Measurements from ENCODE around the gene UNC5A. TPM values are rescaled to one million over a fixed set of nuclear protein-coding genes. Genes with fewer than 3 reads are reported as not detected.

UNC5A gene
- total RNA-seq, 4 donors from 2014 or later = not detected

GRCh38 chr5:176921714-176922113 lies 111.4 kb downstream of the UNC5A start:
- Histone ChIP-seq H3K4me1 (no peaks in the 10 kb centered on the region), H3K27ac (no peak overlapping the region), H3K9me3 (no peaks in the 10 kb centered on the region), H3K36me3 (peaks cover 21% of the 10 kb centered on the region), H3K27me3 (no peaks in the 10 kb centered on the region), H3K4me3 (no peak overlapping the region)
- no peak for TF ChIP-seq POLR2A (IDR thresholded peaks at IDR 0.05)
- no peak for TF ChIP-seq EP300 (IDR thresholded peaks at IDR 0.05)
- TF ChIP-seq, protein P1, sequence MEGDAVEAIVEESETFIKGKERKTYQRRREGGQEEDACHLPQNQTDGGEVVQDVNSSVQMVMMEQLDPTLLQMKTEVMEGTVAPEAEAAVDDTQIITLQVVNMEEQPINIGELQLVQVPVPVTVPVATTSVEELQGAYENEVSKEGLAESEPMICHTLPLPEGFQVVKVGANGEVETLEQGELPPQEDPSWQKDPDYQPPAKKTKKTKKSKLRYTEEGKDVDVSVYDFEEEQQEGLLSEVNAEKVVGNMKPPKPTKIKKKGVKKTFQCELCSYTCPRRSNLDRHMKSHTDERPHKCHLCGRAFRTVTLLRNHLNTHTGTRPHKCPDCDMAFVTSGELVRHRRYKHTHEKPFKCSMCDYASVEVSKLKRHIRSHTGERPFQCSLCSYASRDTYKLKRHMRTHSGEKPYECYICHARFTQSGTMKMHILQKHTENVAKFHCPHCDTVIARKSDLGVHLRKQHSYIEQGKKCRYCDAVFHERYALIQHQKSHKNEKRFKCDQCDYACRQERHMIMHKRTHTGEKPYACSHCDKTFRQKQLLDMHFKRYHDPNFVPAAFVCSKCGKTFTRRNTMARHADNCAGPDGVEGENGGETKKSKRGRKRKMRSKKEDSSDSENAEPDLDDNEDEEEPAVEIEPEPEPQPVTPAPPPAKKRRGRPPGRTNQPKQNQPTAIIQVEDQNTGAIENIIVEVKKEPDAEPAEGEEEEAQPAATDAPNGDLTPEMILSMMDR (IDR thresholded peaks at IDR 0.05) = no peak
- no peak for TF ChIP-seq POLR2AphosphoS5 (IDR thresholded peaks at IDR 0.05)
- 76% methylated on average over 3 of the region's 3 CpGs for WGBS
- DNase-seq (ENCODE audit: low spot score in 2 of 2) = no peak

DNA sequence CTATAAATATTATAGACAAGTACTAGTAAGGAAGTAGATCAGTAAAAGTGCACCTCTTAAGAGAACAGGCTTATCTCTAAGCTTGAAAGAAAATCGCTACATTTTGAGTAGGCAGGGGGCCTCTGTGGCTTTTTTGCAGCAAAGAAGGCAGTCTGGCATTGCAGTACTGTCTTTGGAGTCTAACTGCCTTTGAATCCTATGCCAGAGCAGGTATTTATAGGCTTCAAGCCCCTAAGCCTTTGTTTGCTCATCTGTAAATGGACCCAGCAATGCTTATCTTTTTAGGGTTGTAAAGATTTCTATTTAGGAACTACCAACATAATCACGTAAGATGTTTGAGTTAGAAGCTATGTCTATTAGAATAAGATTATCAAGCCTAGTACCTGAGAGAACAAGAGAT lies 112.5 kb downstream of the UNC5A start:
- no peaks in the 10 kb centered on the region for H3K27me3 ChIP-seq
- no peaks in the 10 kb centered on the region for H3K9me3 ChIP-seq
- H3K4me3 ChIP-seq = no peak overlapping the region
- peaks cover 17% of the 10 kb centered on the region for H3K36me3 ChIP-seq
- WGBS = 89% methylated on average over 2 of the region's 2 CpGs
- no peak for DNase-seq (ENCODE audit: low spot score in 2 of 2)
- no peaks in the 10 kb centered on the region for H3K4me1 ChIP-seq
- no peak overlapping the region for H3K27ac ChIP-seq
- TF ChIP-seq POLR2AphosphoS5 (IDR thresholded peaks at IDR 0.05) = no peak
- TF ChIP-seq EP300 (IDR thresholded peaks at IDR 0.05) = no peak
- TF ChIP-seq, protein P1 (IDR thresholded peaks at IDR 0.05) = no peak
- TF ChIP-seq POLR2A (IDR thresholded peaks at IDR 0.05) = no peak

DNA sequence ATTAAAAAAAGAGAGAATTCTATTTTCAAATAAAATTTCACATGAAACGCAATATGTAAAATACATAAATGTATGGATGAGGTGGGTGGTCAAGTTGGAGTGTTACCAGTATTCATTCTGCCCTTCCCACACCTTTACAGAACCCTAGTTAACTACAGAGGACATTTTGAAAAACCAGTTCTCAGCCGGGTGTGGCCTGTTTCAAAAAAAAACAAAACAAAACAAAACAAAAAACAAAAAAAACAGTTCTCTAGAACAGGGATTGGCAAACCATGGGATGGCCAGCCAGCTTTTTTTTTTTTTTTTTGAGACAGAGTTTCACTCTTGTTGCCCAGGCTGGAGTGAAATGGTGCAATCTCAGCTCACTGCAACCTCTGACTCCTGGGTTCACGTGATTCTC lies 117.2 kb downstream of the UNC5A start:
- TF ChIP-seq POLR2A (IDR thresholded peaks at IDR 0.05) = no peak
- TF ChIP-seq EP300 (IDR thresholded peaks at IDR 0.05) = no peak
- TF ChIP-seq, protein P1 (IDR thresholded peaks at IDR 0.05) = no peak
- Histone ChIP-seq H3K36me3 (peaks cover 32% of the 10 kb centered on the region), H3K27ac (no peak overlapping the region), H3K27me3 (no peaks in the 10 kb centered on the region), H3K4me3 (no peak overlapping the region), H3K4me1 (no peaks in the 10 kb centered on the region), H3K9me3 (no peaks in the 10 kb centered on the region)
- WGBS = 85% methylated on average over 3 of the region's 3 CpGs
- DNase-seq (ENCODE audit: low spot score in 2 of 2) = no peak

GRCh38 chr5:176929654-176930053 lies 119.3 kb downstream of the UNC5A start:
- no peaks in the 10 kb centered on the region for H3K27me3 ChIP-seq
- DNase-seq (ENCODE audit: low spot score in 2 of 2) = no peak
- TF ChIP-seq POLR2AphosphoS5 (IDR thresholded peaks at IDR 0.05) (no peak), EP300 (IDR thresholded peaks at IDR 0.05) (no peak), POLR2A (IDR thresholded peaks at IDR 0.05) (no peak)
- TF ChIP-seq, protein P1 (IDR thresholded peaks at IDR 0.05) = no peak
- H3K4me1 ChIP-seq = no peaks in the 10 kb centered on the region
- H3K27ac ChIP-seq = no peak overlapping the region
- no peak overlapping the region for H3K4me3 ChIP-seq
- no peaks in the 10 kb centered on the region for H3K9me3 ChIP-seq
- 93% methylated on average over 1 of the region's 1 CpG for WGBS
- peaks cover 32% of the 10 kb centered on the region for H3K36me3 ChIP-seq

Other genes starting within 250 kb of the UNC5A start
- 1 to 10 TPM in 3 of 4 donors, under 1 TPM in 1; 0.24 to 2.8 (median 1.5) TPM for gene GPRIN1, start 200.4 kb upstream of the UNC5A start, total RNA-seq
- not detected for gene SNCB, start 180.0 kb upstream of the UNC5A start, total RNA-seq
- gene EIF4E1B, start 179.9 kb upstream of the UNC5A start, total RNA-seq = not detected
- 10 to 100 TPM; 14.6 to 22.3 (median 17.7) TPM for gene TSPAN17, start 163.1 kb upstream of the UNC5A start, total RNA-seq
- 1 to 10 TPM in 1 of 4 donors, under 1 TPM in 3; 0.16 to 1.0 (median 0.83) TPM for gene HK3, start 88.8 kb downstream of the UNC5A start, total RNA-seq
- 10 to 100 TPM; 19.2 to 37.3 (median 23.2) TPM for gene UIMC1, start 196.2 kb downstream of the UNC5A start, total RNA-seq
- 10 to 100 TPM; 13.9 to 29.0 (median 15.8) TPM for gene ZNF346, start 212.1 kb downstream of the UNC5A start, total RNA-seq